GM12878 (cell line): Measurements from ENCODE around the gene MAST4. TPM values are rescaled to one million over a fixed set of nuclear protein-coding genes. Genes with fewer than 3 reads are reported as not detected.

Source experiments
- ATAC-seq: fragments of 200-7000 bp; cut with Tn5 transposase; 3 replicates; pipeline ENCODE4 v1.9.1; 2020; ENCODE audit warnings: mild to moderate bottlenecking, moderate library complexity
- BruUV-seq: library from RNA; stranded (reverse); fragments of 400-500 nt; replicated peaks from 2 replicates; lab custom pipeline; 2021; lab: Mats Ljungman, UMichigan
- CTCF ChIA-PET: fragments of 300-600 bp; sonication (Branson Sonifier 250); formaldehyde crosslinking; extraction: SDS; loops from one replicate; lab custom pipeline; 2021; ENCODE audit warnings: inconsistent platforms; lab: Yijun Ruan, JAX
- POLR2A ChIA-PET: fragments of 350-600 bp; formaldehyde crosslinking; extraction: SDS; loops from one replicate; lab custom pipeline; 2021; ENCODE audit warnings: inconsistent platforms; lab: Charles Lee
- RAD21 ChIA-PET: fragments of 300-600 bp; sonication (Branson Sonifier 250); formaldehyde crosslinking; loops from one replicate; lab custom pipeline; 2023; ENCODE audit warnings: antibody characterized with exemption; ENCODE audit not compliant: unreplicated experiment; lab: Charles Lee
- SMC1A ChIA-PET: fragments of 300-600 bp; sonication (Branson Sonifier 250); formaldehyde crosslinking; loops from one replicate; lab custom pipeline; 2023; ENCODE audit not compliant: unreplicated experiment, uncharacterized antibody; lab: Charles Lee
- DNase-seq: peaks from one replicate; pipeline ENCODE4 v3.0.0-alpha.2; 2011; ENCODE audit warnings: low read depth, low spot score
- FAIRE-seq: peaks from 3 replicates; lab custom pipeline; 2011; peaks lifted over from hg19 to GRCh38; lab: Jason Lieb, UNC
- H2AFZ ChIP-seq: 2 replicates; pipeline ENCODE4 v1.6.0; 2011; ENCODE audit warnings: low read depth, low read length, control low read depth; ENCODE audit not compliant: control insufficient read depth
- H3K27ac ChIP-seq: 2 replicates; pipeline ENCODE4 v1.5.1; 2011; ENCODE audit warnings: control low read depth; ENCODE audit not compliant: control insufficient read depth, insufficient read depth
- H3K27me3 ChIP-seq, 2 experiments: replicated peaks in 1 of 2; 2 replicates each; pipeline versions ENCODE4 v1.6.0 to v1.6.1; 2011; ENCODE audit warnings: low read length in 1 of 2; ENCODE audit not compliant: control insufficient read depth in 2 of 2, insufficient read depth in 2 of 2
- H3K36me3 ChIP-seq, 2 experiments: 2 replicates each; pipeline ENCODE4 v1.5.1; 2011; ENCODE audit warnings: low read length in 1 of 2; ENCODE audit not compliant: control insufficient read depth in 2 of 2, insufficient read depth in 2 of 2
- H3K4me1 ChIP-seq: 2 replicates; pipeline ENCODE4 v1.6.1; 2011; ENCODE audit warnings: mild to moderate bottlenecking, low read length, moderate library complexity, mixed read lengths; ENCODE audit not compliant: control insufficient read depth, insufficient read depth
- H3K4me2 ChIP-seq: 2 replicates; pipeline ENCODE4 v1.6.0; 2011; ENCODE audit warnings: control low read depth; ENCODE audit not compliant: control insufficient read depth, insufficient read depth
- H3K4me3 ChIP-seq: fragments of 200-600 bp; sonication (generic); 2 replicates; pipeline ENCODE4 v1.5.1; 2016
- H3K79me2 ChIP-seq: 2 replicates; pipeline ENCODE4 v1.6.0; 2011; ENCODE audit warnings: low read length; ENCODE audit not compliant: control insufficient read depth, insufficient read depth
- H3K9ac ChIP-seq: 2 replicates; pipeline ENCODE4 v1.8.0; 2011; ENCODE audit warnings: low read length, control low read depth, mixed read lengths; ENCODE audit not compliant: control insufficient read depth, insufficient read depth
- H3K9me3 ChIP-seq: replicated peaks from 3 replicates; pipeline ENCODE4 v1.5.1; 2011; ENCODE audit warnings: mild to moderate bottlenecking, low read length; ENCODE audit not compliant: control insufficient read depth, insufficient read depth
- H4K20me1 ChIP-seq: 2 replicates; pipeline ENCODE4 v1.6.0; 2011; ENCODE audit not compliant: control insufficient read depth, insufficient read depth
- BCL3 ChIP-seq: IDR thresholded peaks from 2 replicates; pipeline ENCODE4 v1.6.1; 2011; ENCODE audit warnings: borderline replicate concordance, low read depth, mild to moderate bottlenecking, moderate library complexity, low read length; ENCODE audit not compliant: insufficient read depth, poor library complexity, severe bottlenecking
- CBX3 ChIP-seq: fragments of 200-600 bp; sonication (generic); IDR thresholded peaks from 2 replicates; pipeline ENCODE4 v1.6.1; 2016; ENCODE audit warnings: low read depth, borderline replicate concordance
- EGR1 ChIP-seq, 2 experiments: IDR thresholded peaks; 1 replicate in 1 of 2; 2 replicates in 1 of 2; pipeline ENCODE4 v1.6.1; 2011 to 2012; ENCODE audit warnings: low read depth in 2 of 2, low read length in 2 of 2, borderline replicate concordance in 1 of 2, mild to moderate bottlenecking in 1 of 2, moderate library complexity in 1 of 2
- ETV6 ChIP-seq, 2 experiments: fragments of 450-650 bp in 1 of 2; IDR thresholded peaks in 1 of 2; conservative IDR thresholded peaks in 1 of 2; 2 replicates each; pipeline ENCODE4 v1.6.1; 2014; ENCODE audit warnings: antibody characterized with exemption in 1 of 2, borderline replicate concordance in 1 of 2, low read depth in 1 of 2, mild to moderate bottlenecking in 1 of 2, moderate library complexity in 1 of 2
- HDGF ChIP-seq: fragments of 450-650 bp; IDR thresholded peaks from 2 replicates; pipeline ENCODE4 v1.6.1; 2016; ENCODE audit warnings: antibody characterized with exemption
- MYB ChIP-seq: fragments of 150-350 bp; IDR thresholded peaks from 2 replicates; pipeline ENCODE4 v1.6.1; 2014; ENCODE audit warnings: mild to moderate bottlenecking, low read depth, low read length, borderline replicate concordance
- NFXL1 ChIP-seq: fragments of 450-650 bp; IDR thresholded peaks from 2 replicates; pipeline ENCODE4 v1.6.1; 2017; ENCODE audit warnings: antibody characterized with exemption, mild to moderate bottlenecking, borderline replicate concordance
- POLR2AphosphoS2 ChIP-seq: IDR thresholded peaks from 2 replicates; pipeline ENCODE4 v1.6.1; 2011; ENCODE audit warnings: low read depth, mild to moderate bottlenecking, low read length, improper control_type of control experiment, moderate library complexity
- RBBP5 ChIP-seq: fragments of 200-600 bp; sonication (generic); conservative IDR thresholded peaks from 2 replicates; pipeline ENCODE4 v1.6.1; 2016
- SIN3A ChIP-seq: IDR thresholded peaks from 2 replicates; pipeline ENCODE4 v1.6.1; 2012; ENCODE audit warnings: low read depth, low read length, improper control_type of control experiment
- ZSCAN29 ChIP-seq: fragments of 450-650 bp; IDR thresholded peaks from 2 replicates; pipeline ENCODE4 v1.6.1; 2017; ENCODE audit warnings: mild to moderate bottlenecking, moderate library complexity
- WGBS: methylation state at CpG from one replicate; pipeline ENCODE4 v1.1.6; 2016; ENCODE audit warnings: low lambda C conversion rate; ENCODE audit not compliant: insufficient replicate concordance, insufficient coverage; ENCODE audit errors: missing lambda C conversion rate; 5-methylcytosine and 5-hydroxymethylcytosine counted together
- in situ Hi-C: fragments of 300-500 bp; cut with MboI; formaldehyde crosslinking; loops from 9 replicates; pipeline ENCODE4 v1.14.3; 2018; ENCODE audit warnings: mixed read lengths
- intact Hi-C: fragments of 100-400 bp; cut with micrococcal nuclease; formaldehyde crosslinking; loops from one replicate; pipeline ENCODE4 v1.14.2; 2022; ENCODE audit not compliant: unreplicated experiment
- polyA plus RNA-seq, 11 experiments: library from polyadenylated mRNA; depleted of rRNA in 4 of 11; unstranded in 6 of 11; stranded (reverse) in 5 of 11; fragments of >200 nt; fragmentation: Nextera tagmentation in 4 of 11; fragmentation: Illumina TruSeq in 1 of 11; extraction: Ambion mirVana in 4 of 11; extraction: Trizol in 1 of 11; gene quantifications; 1 replicate in 1 of 11; 2 replicates in 10 of 11; pipeline versions ENCODE4 v1.2.1 to v1.2.3, GENCODE V29; 2011 to 2016; ENCODE audit warnings: inconsistent platforms in 2 of 11, missing spikeins in 2 of 11, low read depth in 1 of 11
- total RNA-seq, 4 experiments: library from RNA; depleted of rRNA in 3 of 4; stranded (reverse); fragments of >200 nt in 3 of 4; fragmentation: Illumina TruSeq in 1 of 4; extraction: Trizol in 1 of 4; gene quantifications; 2 replicates each; pipeline versions ENCODE4 v1.2.1 to v1.2.3, GENCODE V29; 2013 to 2021
- TF ChIP-seq, protein P1 (sequence below): IDR thresholded peaks from 2 replicates; pipeline ENCODE4 v1.6.1; 2012; ENCODE audit warnings: low read depth, low read length, improper control_type of control experiment

Gene MAST4
- total and polyA plus RNA-seq, 10 of the 15 experiments (the other 5 are each of a cell fraction or from before 2014, with no cell fraction given), result 0.02 to 1.6 (median 0.29) TPM; not detected in 1

GRCh38 chr5:66967826-66968262 lies 371.7 kb downstream of the MAST4 start (continued):
- TF ChIP-seq CBX3 (no peak), SIN3A (no peak), MYB (no peak), RBBP5 (no peak)

- no peaks in the 10 kb centered on the region for H3K4me1 ChIP-seq
- FAIRE-seq (no peak), ATAC-seq (no peak), DNase-seq (no peak)
- CTCF ChIA-PET, result no interaction called here
- WGBS, result 49% methylated on average over 4 of the region's 4 CpGs
- no peaks in the 10 kb centered on the region for H4K20me1 ChIP-seq
- no peaks in the 10 kb centered on the region for H3K79me2 ChIP-seq
- H3K27ac ChIP-seq, result no peak overlapping the region
- RAD21 ChIA-PET, result no interaction called here
- H3K9ac ChIP-seq, result no peak overlapping the region
- peaks cover 0 to 3% of the 10 kb centered on the region in 2 experiments; a peak in 1 of 4 replicates for H3K27me3 ChIP-seq
- in situ Hi-C loops (no loop called here), intact Hi-C loops (no loop called here)
- SMC1A ChIA-PET, result no interaction called here
- no peak overlapping the region for H3K4me3 ChIP-seq
- H3K36me3 ChIP-seq, result no peaks in the 10 kb centered on the region
- no peaks in the 10 kb centered on the region for H3K9me3 ChIP-seq
- TF ChIP-seq BCL3 (no peak), NFXL1 (no peak), POLR2AphosphoS2 (no peak), EGR1 (IDR thresholded peaks at IDR 0.05; ENCODE audit: borderline replicate concordance in 1 of 2, low read depth in 2 of 2, low read length in 2 of 2) (no peak), ETV6 (conservative IDR thresholded peaks at IDR 0.05 in 1 of 2, IDR thresholded peaks at IDR 0.05 in 1 of 2; ENCODE audit: borderline replicate concordance in 1 of 2, low read depth in 1 of 2) (no peak), ZSCAN29 (no peak), HDGF (no peak)
- TF ChIP-seq, protein P1, sequence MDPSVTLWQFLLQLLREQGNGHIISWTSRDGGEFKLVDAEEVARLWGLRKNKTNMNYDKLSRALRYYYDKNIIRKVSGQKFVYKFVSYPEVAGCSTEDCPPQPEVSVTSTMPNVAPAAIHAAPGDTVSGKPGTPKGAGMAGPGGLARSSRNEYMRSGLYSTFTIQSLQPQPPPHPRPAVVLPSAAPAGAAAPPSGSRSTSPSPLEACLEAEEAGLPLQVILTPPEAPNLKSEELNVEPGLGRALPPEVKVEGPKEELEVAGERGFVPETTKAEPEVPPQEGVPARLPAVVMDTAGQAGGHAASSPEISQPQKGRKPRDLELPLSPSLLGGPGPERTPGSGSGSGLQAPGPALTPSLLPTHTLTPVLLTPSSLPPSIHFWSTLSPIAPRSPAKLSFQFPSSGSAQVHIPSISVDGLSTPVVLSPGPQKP, result no peak
- no peak overlapping the region for H2AFZ ChIP-seq
- POLR2A ChIA-PET, result no interaction called here
- no peak overlapping the region for H3K4me2 ChIP-seq
- no TSS peak for BruUV-seq
These were observed 373.3 kb downstream of the MAST4 start for GRCh38 chr5:66969484-66969883.
